ENCODE results near the gene PSG7. TPM values are rescaled to one million over a fixed set of nuclear protein-coding genes. Genes with fewer than 3 reads are reported as not detected.

PSG7 gene
- total RNA-seq, 1 donor from 2014 or later: not detected

Other genes with a start within 250 kb of the PSG7 start
- gene PSG3, start 196.7 kb downstream of the PSG7 start, total RNA-seq: not detected
- gene PSG8, start 171.5 kb downstream of the PSG7 start, total RNA-seq: not detected
- gene PSG1, start 57.5 kb downstream of the PSG7 start, total RNA-seq: not detected
- gene PSG6, start 19.3 kb downstream of the PSG7 start, total RNA-seq: not detected
- not detected for gene PSG11, start 89.3 kb upstream of the PSG7 start, total RNA-seq
- not detected for gene PSG2, start 145.5 kb upstream of the PSG7 start, total RNA-seq
- not detected for gene PSG5, start 249.3 kb upstream of the PSG7 start, total RNA-seq

Data from ureter (tissue), 1 donor.